ENCODE results near the gene TMIGD2.
A peak's percentile ranks its signal among the peaks of the same experiment; 100 is the strongest.

The TMIGD2 gene

GRCh38 chr19:4326215-4326836 lies 24.1 kb upstream of the TMIGD2 start:
- no peak for DNase-seq

- no peak for DNase-seq
Observed at GRCh38 chr19:4324228-4324627, 22.0 kb upstream of the TMIGD2 start.

GRCh38 chr19:4323692-4324091 lies 21.5 kb upstream of the TMIGD2 start:
- no peak for DNase-seq

GRCh38 chr19:4322942-4323665 lies 20.9 kb upstream of the TMIGD2 start:
- no peak for DNase-seq

- DNase-seq, result no peak
Observed at GRCh38 chr19:4320419-4320818, 18.2 kb upstream of the TMIGD2 start.

GRCh38 chr19:4319067-4319718 lies 17.0 kb upstream of the TMIGD2 start:
- DNase-seq, result no peak

- DNase-seq, result no peak
Observed at GRCh38 chr19:4318460-4318859, 16.3 kb upstream of the TMIGD2 start.

- no peak for DNase-seq
Observed at GRCh38 chr19:4316956-4317355, 14.8 kb upstream of the TMIGD2 start.

- DNase-seq, result no peak
Observed at GRCh38 chr19:4313847-4314490, 11.8 kb upstream of the TMIGD2 start.

- DNase-seq, result no peak
Observed at GRCh38 chr19:4310247-4311121, 8.3 kb upstream of the TMIGD2 start.

- DNase-seq, result no peak
Observed at GRCh38 chr19:4305659-4306058, 3.5 kb upstream of the TMIGD2 start.

- no peak for DNase-seq
Observed at GRCh38 chr19:4305257-4305612, 3.0 kb upstream of the TMIGD2 start.

GRCh38 chr19:4304538-4305256 lies 2.5 kb upstream of the TMIGD2 start, which contains the start of gene FSD1:
TSS of gene FSD1 (plus strand) at chr19:4304598. CDS start at chr19:4304747, 149 bp downstream.
- DNase-seq, result peak; percentile 29

- no peak for DNase-seq
Observed at GRCh38 chr19:4303819-4304537, 1.8 kb upstream of the TMIGD2 start.

GRCh38 chr19:4301590-4302242 lies 473 bp downstream of the TMIGD2 start:
- no peak for DNase-seq

GRCh38 chr19:4300589-4300988 lies 1.6 kb downstream of the TMIGD2 start:
- DNase-seq, result no peak

- no peak for DNase-seq
Observed at GRCh38 chr19:4298810-4299550, 3.2 kb downstream of the TMIGD2 start.

GRCh38 chr19:4297901-4298809 lies 4.0 kb downstream of the TMIGD2 start:
- DNase-seq, result no peak
